WERI-Rb-1 (cell line): ENCODE data around the gene SRPK2.

Experiments used
- DNase-seq: peaks from one replicate; pipeline ENCODE4 v3.0.0-alpha.2; 2020
- H3K27ac ChIP-seq: fragments of 250-450 bp; sonication (Bioruptor Pico); 2 replicates; pipeline ENCODE4 v1.5.1; 2020; ENCODE audit warnings: mild to moderate bottlenecking, moderate library complexity
- H3K27me3 ChIP-seq: fragments of 250-450 bp; sonication (Bioruptor Pico); 2 replicates; pipeline ENCODE4 v1.5.1; 2021; ENCODE audit warnings: mild to moderate bottlenecking, low read depth, moderate library complexity; ENCODE audit not compliant: insufficient read depth, severe bottlenecking
- H3K36me3 ChIP-seq: fragments of 250-450 bp; sonication (Bioruptor Pico); 2 replicates; pipeline ENCODE4 v1.5.1; 2020; ENCODE audit warnings: mild to moderate bottlenecking, moderate library complexity
- H3K4me3 ChIP-seq: 2 replicates; pipeline ENCODE4 v1.5.1; 2011; ENCODE audit warnings: low read depth, mild to moderate bottlenecking, control low read depth, low read length
- H3K9me3 ChIP-seq: fragments of 250-450 bp; sonication (Bioruptor Pico); 2 replicates; pipeline ENCODE4 v1.5.1; 2021; ENCODE audit warnings: mild to moderate bottlenecking, moderate library complexity; ENCODE audit not compliant: severe bottlenecking
- TF ChIP-seq, protein P1 (sequence below): IDR thresholded peaks from 2 replicates; pipeline ENCODE4 v1.5.1; 2011; ENCODE audit warnings: low read depth, mild to moderate bottlenecking, control low read depth, inconsistent platforms, low read length

Gene SRPK2

GRCh38 chr7:105180002-105180401 lies 208.7 kb downstream of the SRPK2 start:
- Histone ChIP-seq H3K27me3 (no peaks in the 10 kb centered on the region), H3K36me3 (no peaks in the 10 kb centered on the region), H3K9me3 (no peaks in the 10 kb centered on the region), H3K27ac (no peak overlapping the region), H3K4me3 (no peak overlapping the region)
- DNase-seq = no peak
- TF ChIP-seq, protein P1, sequence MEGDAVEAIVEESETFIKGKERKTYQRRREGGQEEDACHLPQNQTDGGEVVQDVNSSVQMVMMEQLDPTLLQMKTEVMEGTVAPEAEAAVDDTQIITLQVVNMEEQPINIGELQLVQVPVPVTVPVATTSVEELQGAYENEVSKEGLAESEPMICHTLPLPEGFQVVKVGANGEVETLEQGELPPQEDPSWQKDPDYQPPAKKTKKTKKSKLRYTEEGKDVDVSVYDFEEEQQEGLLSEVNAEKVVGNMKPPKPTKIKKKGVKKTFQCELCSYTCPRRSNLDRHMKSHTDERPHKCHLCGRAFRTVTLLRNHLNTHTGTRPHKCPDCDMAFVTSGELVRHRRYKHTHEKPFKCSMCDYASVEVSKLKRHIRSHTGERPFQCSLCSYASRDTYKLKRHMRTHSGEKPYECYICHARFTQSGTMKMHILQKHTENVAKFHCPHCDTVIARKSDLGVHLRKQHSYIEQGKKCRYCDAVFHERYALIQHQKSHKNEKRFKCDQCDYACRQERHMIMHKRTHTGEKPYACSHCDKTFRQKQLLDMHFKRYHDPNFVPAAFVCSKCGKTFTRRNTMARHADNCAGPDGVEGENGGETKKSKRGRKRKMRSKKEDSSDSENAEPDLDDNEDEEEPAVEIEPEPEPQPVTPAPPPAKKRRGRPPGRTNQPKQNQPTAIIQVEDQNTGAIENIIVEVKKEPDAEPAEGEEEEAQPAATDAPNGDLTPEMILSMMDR = no peak

DNA sequence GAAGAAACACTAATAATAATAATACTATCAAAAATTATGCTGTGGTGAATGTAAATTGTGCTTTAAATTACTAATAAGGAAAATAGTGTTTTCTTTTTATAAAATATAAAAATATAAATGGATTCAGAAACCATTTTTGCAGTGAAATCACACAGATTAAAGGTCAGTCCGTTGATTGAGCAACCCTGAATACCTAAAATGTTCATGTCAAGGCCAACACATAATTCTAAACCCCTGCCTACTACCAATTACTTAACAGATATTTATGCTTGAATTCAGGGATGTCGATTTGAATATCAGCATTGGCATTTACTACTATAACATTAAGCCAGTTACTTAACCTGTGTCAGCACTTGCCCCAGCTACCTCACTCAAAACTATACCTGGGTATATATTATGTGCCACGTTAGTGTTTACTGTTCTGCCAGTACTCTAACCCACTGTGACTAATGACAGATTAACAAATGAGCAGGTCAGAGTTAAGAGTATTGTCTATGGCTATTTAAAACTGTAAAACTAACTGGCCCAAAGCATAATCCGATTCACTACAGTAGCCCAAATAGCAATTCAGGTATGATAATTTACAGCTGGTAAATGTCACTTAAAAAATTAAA lies 209.7 kb downstream of the SRPK2 start:
- TF ChIP-seq, protein P1 = no peak
- H3K9me3 ChIP-seq = no peaks in the 10 kb centered on the region
- no peak overlapping the region for H3K4me3 ChIP-seq
- H3K27me3 ChIP-seq = no peaks in the 10 kb centered on the region
- no peak for DNase-seq
- no peaks in the 10 kb centered on the region for H3K36me3 ChIP-seq
- H3K27ac ChIP-seq = no peak overlapping the region

- DNase-seq = no peak
- Histone ChIP-seq H3K27ac (no peak overlapping the region), H3K9me3 (no peaks in the 10 kb centered on the region), H3K4me3 (no peak overlapping the region), H3K36me3 (no peaks in the 10 kb centered on the region), H3K27me3 (no peaks in the 10 kb centered on the region)
- TF ChIP-seq, protein P1 = no peak
These were observed 210.5 kb downstream of the SRPK2 start for GRCh38 chr7:105178177-105178576.

DNA sequence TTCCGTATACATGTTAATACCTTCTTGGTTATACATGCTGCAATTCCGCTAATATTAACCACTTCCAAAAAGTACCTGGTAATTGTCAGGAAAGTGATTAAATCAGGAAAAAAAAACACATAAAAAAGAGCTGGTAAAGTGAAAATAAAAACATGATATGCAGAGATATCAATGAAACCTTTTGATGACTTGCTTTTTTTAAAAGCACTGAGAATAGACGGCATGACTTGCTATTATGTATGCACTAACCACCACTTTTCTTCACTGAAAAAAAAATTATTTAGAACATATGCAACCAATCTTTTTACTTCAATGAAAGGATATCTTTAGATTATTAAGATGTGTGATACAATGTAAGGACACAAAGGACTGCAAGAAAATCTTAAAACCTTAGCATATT lies 211.7 kb downstream of the SRPK2 start:
- DNase-seq = no peak
- no peaks in the 10 kb centered on the region for H3K27me3 ChIP-seq
- H3K9me3 ChIP-seq = no peaks in the 10 kb centered on the region
- TF ChIP-seq, protein P1 = no peak
- no peaks in the 10 kb centered on the region for H3K36me3 ChIP-seq
- no peak overlapping the region for H3K4me3 ChIP-seq
- no peak overlapping the region for H3K27ac ChIP-seq

- DNase-seq = no peak
- TF ChIP-seq, protein P1 = no peak
- Histone ChIP-seq H3K27ac (no peak overlapping the region), H3K4me3 (no peak overlapping the region), H3K9me3 (no peaks in the 10 kb centered on the region), H3K36me3 (no peaks in the 10 kb centered on the region), H3K27me3 (no peaks in the 10 kb centered on the region)
These were observed 215.1 kb downstream of the SRPK2 start for GRCh38 chr7:105173586-105173985.

- Histone ChIP-seq H3K36me3 (peaks cover 34% of the 10 kb centered on the region), H3K9me3 (no peaks in the 10 kb centered on the region)
- TF ChIP-seq, protein P1 = no peak
These were observed 224.0 kb downstream of the SRPK2 start for GRCh38 chr7:105164751-105165150.

More at GRCh38 chr7:105164751-105165150, 224.0 kb downstream of the SRPK2 start:
- no peak overlapping the region for H3K27ac ChIP-seq
- no peaks in the 10 kb centered on the region for H3K27me3 ChIP-seq
- no peak for DNase-seq
- H3K4me3 ChIP-seq = no peak overlapping the region
